WTC11 (cell line): Measurements from ENCODE around the gene MUC2. TPM values are rescaled to one million over a fixed set of nuclear protein-coding genes. Genes with fewer than 3 reads are reported as not detected.

Experiments
- ATAC-seq: fragments of 200-7000 bp; cut with Tn5 transposase; 2 replicates; pipeline ENCODE4 v1.10.0; 2021; ENCODE audit warnings: mild to moderate bottlenecking, moderate library complexity
- CTCF ChIA-PET: fragments of 300-600 bp; sonication (Branson Sonifier 250); formaldehyde crosslinking; loops from one replicate; lab custom pipeline; 2021; ENCODE audit warnings: antibody characterized with exemption; lab: Charles Lee
- POLR2A ChIA-PET: fragments of 350-600 bp; sonication (Branson Sonifier 250); formaldehyde crosslinking; loops from one replicate; lab custom pipeline; 2021; ENCODE audit warnings: antibody characterized with exemption; lab: Charles Lee
- DNase-seq: peaks from one replicate; pipeline ENCODE4 v3.0.0; 2021; ENCODE audit warnings: low spot score
- H3K27ac Mint-ChIP-seq: 2 replicates; pipeline ENCODE4 v1.8.0; 2021; ENCODE audit warnings: mixed read lengths
- H3K27me3 Mint-ChIP-seq: 2 replicates; pipeline ENCODE4 v1.8.0; 2021; ENCODE audit warnings: low read depth, mild to moderate bottlenecking, moderate library complexity, mixed read lengths
- H3K36me3 Mint-ChIP-seq: 2 replicates; pipeline ENCODE4 v1.8.0; 2021; ENCODE audit warnings: mixed read lengths
- H3K4me1 Mint-ChIP-seq: 2 replicates; pipeline ENCODE4 v1.8.0; 2022; ENCODE audit warnings: mixed read lengths
- H3K4me3 Mint-ChIP-seq: 2 replicates; pipeline ENCODE4 v1.8.0; 2021; ENCODE audit warnings: mild to moderate bottlenecking, moderate library complexity, mixed read lengths
- H3K9me3 Mint-ChIP-seq: 2 replicates; pipeline ENCODE4 v1.8.0; 2021; ENCODE audit warnings: mixed read lengths
- AFF4 ChIP-seq: sonication (generic); formaldehyde crosslinking; IDR thresholded peaks from 2 replicates; pipeline ENCODE4 v1.8.1; 2023; ENCODE audit warnings: mild to moderate bottlenecking, missing genetic modification reagents, borderline replicate concordance
- AR ChIP-seq: fragments of 250-450 bp; sonication (Bioruptor Pico); IDR thresholded peaks from 2 replicates; pipeline ENCODE4 v1.9.0; 2021; ENCODE audit warnings: mild to moderate bottlenecking
- ATF6 ChIP-seq: sonication (generic); formaldehyde crosslinking; IDR thresholded peaks from 2 replicates; pipeline ENCODE4 v1.8.1; 2023; ENCODE audit warnings: mild to moderate bottlenecking, missing genetic modification reagents
- E2F5 ChIP-seq: sonication (generic); formaldehyde crosslinking; IDR thresholded peaks from 2 replicates; pipeline ENCODE4 v1.8.1; 2022; ENCODE audit warnings: mild to moderate bottlenecking, moderate library complexity, missing genetic modification reagents
- FOXK1 ChIP-seq: sonication (generic); formaldehyde crosslinking; IDR thresholded peaks from 2 replicates; pipeline ENCODE4 v1.8.0; 2022; ENCODE audit warnings: mild to moderate bottlenecking, moderate library complexity, missing genetic modification reagents
- FOXP4 ChIP-seq: sonication (generic); formaldehyde crosslinking; IDR thresholded peaks from 2 replicates; pipeline ENCODE4 v1.8.0; 2022; ENCODE audit warnings: mild to moderate bottlenecking, missing genetic modification reagents
- KAT7 ChIP-seq: sonication (generic); formaldehyde crosslinking; IDR thresholded peaks from 2 replicates; pipeline ENCODE4 v1.8.1; 2023; ENCODE audit warnings: missing genetic modification reagents, mild to moderate bottlenecking, borderline replicate concordance
- NR2C2 ChIP-seq: sonication (generic); formaldehyde crosslinking; IDR thresholded peaks from 2 replicates; pipeline ENCODE4 v1.8.0; 2022; ENCODE audit warnings: mild to moderate bottlenecking, missing genetic modification reagents
- RELA ChIP-seq: sonication (generic); formaldehyde crosslinking; IDR thresholded peaks from 2 replicates; pipeline ENCODE4 v1.8.1; 2022; ENCODE audit warnings: missing genetic modification reagents, mild to moderate bottlenecking, borderline replicate concordance
- TP53 ChIP-seq: sonication (generic); formaldehyde crosslinking; IDR thresholded peaks from 2 replicates; pipeline ENCODE4 v1.8.1; 2023; ENCODE audit warnings: mild to moderate bottlenecking, missing genetic modification reagents
- ZNF232 ChIP-seq: sonication (generic); formaldehyde crosslinking; IDR thresholded peaks from 2 replicates; pipeline ENCODE4 v1.8.0; 2022; ENCODE audit warnings: mild to moderate bottlenecking, missing genetic modification reagents
- ZNF281 ChIP-seq: sonication (generic); formaldehyde crosslinking; IDR thresholded peaks from 2 replicates; pipeline ENCODE4 v1.8.0; 2023; ENCODE audit warnings: mild to moderate bottlenecking, missing genetic modification reagents
- ZNF317 ChIP-seq: sonication (generic); formaldehyde crosslinking; IDR thresholded peaks from 2 replicates; pipeline ENCODE4 v1.8.1; 2023; ENCODE audit warnings: low read depth, mild to moderate bottlenecking, moderate library complexity, missing genetic modification reagents, borderline replicate concordance
- ZSCAN18 ChIP-seq: fragments of 250-450 bp; sonication (Bioruptor Pico); IDR thresholded peaks from 2 replicates; pipeline ENCODE4 v2.1.2; 2022; ENCODE audit warnings: mild to moderate bottlenecking, moderate library complexity
- total RNA-seq: library from RNA; stranded (reverse); gene quantifications from 3 replicates; pipeline ENCODE4 v1.2.3, GENCODE V29; 2021

The MUC2 gene
- total RNA-seq, 1 experiment from 2014 or later = 0.22 TPM

- ATAC-seq = no peak
- no peaks in the 10 kb centered on the region for H3K4me1 Mint-ChIP-seq
- DNase-seq = no peak
- H3K4me3 Mint-ChIP-seq = no peak overlapping the region
- H3K27ac Mint-ChIP-seq = no peak overlapping the region
- no peaks in the 10 kb centered on the region for H3K27me3 Mint-ChIP-seq
- peaks cover 8% of the 10 kb centered on the region; the same call in 1 of the 2 replicates for H3K9me3 Mint-ChIP-seq
- no peak for TF ChIP-seq NR2C2 (CRISPR knock-in tag)
- POLR2A ChIA-PET = no interaction called here
- H3K36me3 Mint-ChIP-seq = no peaks in the 10 kb centered on the region
- CTCF ChIA-PET = interaction anchor here (1.2 kb wide), 1 partner anchor 403 kb away, joined by 3 read pairs; no protein-coding TSS in a partner anchor
These were observed 37.0 kb downstream of the MUC2 start for GRCh38 chr11:1111545-1112212.

- DNase-seq (peak; percentile 17), ATAC-seq (no peak)
- H3K4me1 Mint-ChIP-seq = no peaks in the 10 kb centered on the region
- H3K27me3 Mint-ChIP-seq = no peaks in the 10 kb centered on the region
- no peaks in the 10 kb centered on the region for H3K36me3 Mint-ChIP-seq
- no peak overlapping the region for H3K27ac Mint-ChIP-seq
- ChIA-PET POLR2A (no interaction called here), CTCF (interaction anchor here (1.2 kb wide), 1 partner anchor 402 kb away, joined by 3 read pairs; no protein-coding TSS in a partner anchor)
- no peak overlapping the region for H3K4me3 Mint-ChIP-seq
- H3K9me3 Mint-ChIP-seq = peaks cover 8% of the 10 kb centered on the region; the same call in 1 of the 2 replicates
- TF ChIP-seq AR (CRISPR knock-in tag) (no peak), FOXP4 (CRISPR knock-in tag) (no peak), ZNF232 (CRISPR knock-in tag) (no peak), ZNF317 (CRISPR knock-in tag) (no peak), ZSCAN18 (CRISPR knock-in tag) (no peak), FOXK1 (CRISPR knock-in tag) (no peak), TP53 (CRISPR knock-in tag) (no peak), AFF4 (CRISPR knock-in tag) (no peak), ATF6 (CRISPR knock-in tag) (no peak), E2F5 (CRISPR knock-in tag) (no peak), KAT7 (CRISPR knock-in tag) (no peak), ZNF281 (no peak), RELA (CRISPR knock-in tag) (no peak)
These were observed 37.9 kb downstream of the MUC2 start for GRCh38 chr11:1112351-1113191.
